Large intestine (tissue), 3 donors: ENCODE measurements around the gene ARID5B. TPM values are rescaled to one million over a fixed set of nuclear protein-coding genes. Genes with fewer than 3 reads are reported as not detected.
"Not testable (repeated sequence)": the region's sequence is repeated elsewhere in the genome, so short reads cannot be mapped to it uniquely, and the experiment has no call there.

ENCODE experiments used
- DNase-seq, 2 donors: peaks; one replicate each; pipeline versions ENCODE4 v3.0.0 to v3.0.0-alpha.2; 2013
- H3K27ac ChIP-seq: one replicate; pipeline ENCODE4 v1.5.1; 2013; ENCODE audit warnings: low read length
- H3K27me3 ChIP-seq: 2 replicates; pipeline ENCODE4 v1.6.1; 2013; ENCODE audit warnings: low read length; ENCODE audit not compliant: control insufficient read depth, insufficient read depth
- H3K36me3 ChIP-seq: 2 replicates; pipeline ENCODE4 v1.6.1; 2013; ENCODE audit warnings: low read length; ENCODE audit not compliant: control insufficient read depth, insufficient read depth
- H3K4me1 ChIP-seq: one replicate; pipeline ENCODE4 v1.6.1; 2013; ENCODE audit warnings: low read length; ENCODE audit not compliant: control insufficient read depth, insufficient read depth
- H3K4me3 ChIP-seq: one replicate; pipeline ENCODE4 v1.5.1; 2013; ENCODE audit warnings: low read length
- H3K9me3 ChIP-seq: one replicate; pipeline ENCODE4 v1.6.1; 2013; ENCODE audit warnings: mild to moderate bottlenecking, low read depth, low read length, moderate library complexity; ENCODE audit not compliant: control insufficient read depth
- WGBS: methylation state at CpG from one replicate; pipeline ENCODE4 v1.1.5; 2013; ENCODE audit warnings: low lambda C conversion rate; ENCODE audit not compliant: insufficient coverage; 5-methylcytosine and 5-hydroxymethylcytosine counted together
- polyA plus RNA-seq: library from polyadenylated mRNA; unstranded; fragments of 120-200 nt; gene quantifications from one replicate; pipeline ENCODE4 v1.2.1, GENCODE V29; 2013

ARID5B gene
- polyA plus RNA-seq, 1 donor, result 19.9 TPM

DNA sequence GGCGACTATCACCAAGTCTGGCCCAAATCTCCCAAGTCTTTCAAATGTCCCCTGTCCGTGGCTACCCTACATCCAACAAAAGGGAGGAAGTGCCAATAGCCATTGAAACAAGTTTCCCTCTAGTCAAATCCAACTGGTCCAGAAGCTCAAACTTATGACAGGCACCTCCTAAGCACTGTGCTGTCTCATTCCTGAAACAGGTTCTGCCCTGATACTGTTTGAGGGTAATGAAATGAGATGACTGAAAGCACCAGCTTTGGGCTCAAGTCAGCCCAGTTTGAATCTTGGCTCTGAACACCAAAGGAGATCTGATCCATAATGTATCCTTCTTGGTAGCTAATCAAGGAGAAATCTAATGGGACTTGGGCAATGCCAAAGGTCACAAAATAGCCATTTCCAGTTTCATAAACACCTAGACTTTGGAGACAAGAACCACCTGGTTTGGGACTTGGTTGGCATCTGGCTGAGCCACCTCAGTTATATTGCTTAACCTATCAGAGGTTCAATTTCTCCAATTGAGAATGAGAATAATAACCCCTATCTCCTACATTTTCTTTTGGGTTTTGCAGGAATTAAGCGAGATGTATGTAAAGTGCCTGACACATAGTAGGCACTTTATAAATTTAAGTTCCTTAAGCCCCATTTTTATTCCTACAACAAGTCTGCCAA is 34.7 kb upstream of the ARID5B start:
- Histone ChIP-seq H3K4me3 (no peak overlapping the region), H3K9me3 (no peaks in the 10 kb centered on the region)

GRCh38 chr10:61867374-61867773 is 34.1 kb upstream of the ARID5B start:
- H3K27me3 ChIP-seq, H3K4me3 ChIP-seq, H3K27ac ChIP-seq, H3K4me1 ChIP-seq, H3K36me3 ChIP-seq, DNase-seq, H3K9me3 ChIP-seq: not testable (repeated sequence)
- WGBS, result no CpG with 5 or more reads among the region's 22 CpGs

More for the DNA sequence above, 34.7 kb upstream of the ARID5B start:
- H3K36me3 ChIP-seq, result no peaks in the 10 kb centered on the region
- no peaks in the 10 kb centered on the region for H3K4me1 ChIP-seq
- WGBS, result no CpG with 5 or more reads among the region's 3 CpGs
- no peak for DNase-seq
- H3K27ac ChIP-seq, result no peak overlapping the region
- H3K27me3 ChIP-seq, result no peaks in the 10 kb centered on the region

DNA sequence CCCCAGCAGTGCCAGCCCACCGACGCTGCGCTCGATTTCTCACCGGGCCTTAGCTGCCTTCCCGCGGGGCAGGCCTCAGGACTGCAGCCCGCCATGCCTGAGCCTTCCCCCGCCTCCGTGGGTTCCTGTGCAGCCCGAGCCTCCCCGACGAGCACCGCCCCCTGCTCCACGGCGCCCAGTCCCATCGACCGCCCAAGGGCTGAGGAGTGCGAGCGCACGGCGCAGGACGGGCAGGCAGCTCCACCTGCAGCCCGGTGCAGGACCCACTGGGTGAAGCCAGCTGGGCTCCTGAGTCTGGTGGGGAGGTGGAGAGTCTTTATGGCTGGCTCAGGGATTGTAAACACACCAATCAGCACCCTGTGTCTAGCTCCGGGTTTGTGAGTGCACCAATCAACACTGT is 33.7 kb upstream of the ARID5B start:
- H3K4me3 ChIP-seq, H3K9me3 ChIP-seq, H3K4me1 ChIP-seq, H3K27me3 ChIP-seq, H3K36me3 ChIP-seq, DNase-seq, H3K27ac ChIP-seq: not testable (repeated sequence)
- no CpG with 5 or more reads among the region's 25 CpGs for WGBS

DNA sequence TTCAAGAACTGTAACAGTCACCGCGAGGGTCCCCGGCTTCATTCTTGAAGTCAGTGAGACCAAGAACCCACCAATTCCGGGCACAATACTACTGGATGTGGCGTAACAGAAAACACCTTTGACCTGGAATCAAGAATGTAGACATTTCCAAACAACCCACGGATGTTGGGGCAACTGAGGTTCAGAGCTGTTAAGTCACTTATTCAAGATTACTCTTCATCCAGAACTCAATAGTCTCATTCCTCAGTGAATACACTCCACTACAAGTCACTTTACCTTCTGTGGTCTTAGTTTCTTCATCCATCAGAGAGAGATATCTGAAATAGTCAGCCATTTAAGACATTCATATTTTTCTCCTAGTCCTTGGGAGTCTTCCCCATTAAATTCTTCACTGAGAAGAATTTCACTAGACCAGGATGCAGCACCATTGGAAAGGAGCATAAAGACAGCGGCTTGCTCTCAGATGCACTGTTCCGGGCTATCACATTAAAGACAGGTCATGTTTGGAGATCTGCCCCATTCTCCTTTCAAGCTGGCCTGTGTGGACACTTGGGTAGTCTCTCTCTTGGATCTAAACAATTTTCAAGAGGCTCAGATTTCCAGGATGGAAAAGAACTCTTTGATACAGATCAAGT is 32.3 kb upstream of the ARID5B start:
- no peaks in the 10 kb centered on the region for H3K4me1 ChIP-seq
- H3K27ac ChIP-seq, result no peak overlapping the region
- DNase-seq, result no peak
- no peaks in the 10 kb centered on the region for H3K9me3 ChIP-seq
- no peaks in the 10 kb centered on the region for H3K36me3 ChIP-seq
- 100% methylated on average over 4 of the region's 8 CpGs for WGBS
- no peak overlapping the region for H3K4me3 ChIP-seq
- no peaks in the 10 kb centered on the region for H3K27me3 ChIP-seq

GRCh38 chr10:61869774-61870525 is 31.5 kb upstream of the ARID5B start:
- WGBS, result 60% methylated on average over 1 of the region's 6 CpGs

DNA sequence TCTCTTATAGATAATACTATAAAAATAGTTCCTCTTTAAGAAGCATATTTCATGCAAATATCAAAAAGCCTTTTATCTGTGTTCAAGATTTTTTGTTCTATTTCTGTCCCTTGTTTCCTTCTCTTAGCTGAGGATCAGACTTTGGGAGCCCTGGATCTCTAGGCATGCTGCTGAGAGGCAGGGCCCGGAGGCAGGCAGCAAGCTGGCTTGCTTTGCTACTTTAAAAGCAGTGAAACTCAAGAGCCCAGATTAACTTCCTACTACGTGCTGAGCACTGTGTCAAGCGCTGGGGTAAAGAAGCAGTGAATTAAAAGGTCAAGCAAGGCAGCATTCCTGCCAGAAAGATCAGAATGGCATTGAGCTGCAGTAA is 31.0 kb upstream of the ARID5B start:
- Histone ChIP-seq H3K4me3 (no peak overlapping the region), H3K27ac (no peak overlapping the region), H3K27me3 (no peaks in the 10 kb centered on the region), H3K4me1 (no peaks in the 10 kb centered on the region), H3K9me3 (no peaks in the 10 kb centered on the region), H3K36me3 (no peaks in the 10 kb centered on the region)
- no CpG with 5 or more reads among the region's 3 CpGs for WGBS
- no peak for DNase-seq

More at GRCh38 chr10:61869774-61870525, 31.5 kb upstream of the ARID5B start:
- Histone ChIP-seq H3K36me3 (no peaks in the 10 kb centered on the region), H3K27ac (no peak overlapping the region), H3K4me1 (no peaks in the 10 kb centered on the region), H3K9me3 (no peaks in the 10 kb centered on the region), H3K27me3 (no peaks in the 10 kb centered on the region), H3K4me3 (no peak overlapping the region)
- DNase-seq, result no peak

GRCh38 chr10:61871487-61871886 is 30.0 kb upstream of the ARID5B start:
- no peak overlapping the region for H3K27ac ChIP-seq
- DNase-seq, result no peak
- no peaks in the 10 kb centered on the region for H3K4me1 ChIP-seq
- no CpG with 5 or more reads among the region's 6 CpGs for WGBS
- H3K27me3 ChIP-seq, result no peaks in the 10 kb centered on the region
- H3K4me3 ChIP-seq, result no peak overlapping the region
- H3K9me3 ChIP-seq, result no peaks in the 10 kb centered on the region
- H3K36me3 ChIP-seq, result no peaks in the 10 kb centered on the region

- H3K36me3 ChIP-seq, result no peaks in the 10 kb centered on the region
- H3K27ac ChIP-seq, result no peak overlapping the region
- 80% methylated on average over 2 of the region's 11 CpGs for WGBS
- H3K9me3 ChIP-seq, result no peaks in the 10 kb centered on the region
- H3K4me3 ChIP-seq, result no peak overlapping the region
- no peaks in the 10 kb centered on the region for H3K4me1 ChIP-seq
- H3K27me3 ChIP-seq, result no peaks in the 10 kb centered on the region
- DNase-seq, result no peak
These were observed 23.4 kb upstream of the ARID5B start for GRCh38 chr10:61877887-61878739.

- Histone ChIP-seq H3K27ac (no peak overlapping the region), H3K4me3 (no peak overlapping the region), H3K4me1 (no peaks in the 10 kb centered on the region), H3K36me3 (no peaks in the 10 kb centered on the region), H3K9me3 (no peaks in the 10 kb centered on the region), H3K27me3 (no peaks in the 10 kb centered on the region)
- DNase-seq, result no peak
These were observed 22.8 kb upstream of the ARID5B start for GRCh38 chr10:61878740-61879068.

DNA sequence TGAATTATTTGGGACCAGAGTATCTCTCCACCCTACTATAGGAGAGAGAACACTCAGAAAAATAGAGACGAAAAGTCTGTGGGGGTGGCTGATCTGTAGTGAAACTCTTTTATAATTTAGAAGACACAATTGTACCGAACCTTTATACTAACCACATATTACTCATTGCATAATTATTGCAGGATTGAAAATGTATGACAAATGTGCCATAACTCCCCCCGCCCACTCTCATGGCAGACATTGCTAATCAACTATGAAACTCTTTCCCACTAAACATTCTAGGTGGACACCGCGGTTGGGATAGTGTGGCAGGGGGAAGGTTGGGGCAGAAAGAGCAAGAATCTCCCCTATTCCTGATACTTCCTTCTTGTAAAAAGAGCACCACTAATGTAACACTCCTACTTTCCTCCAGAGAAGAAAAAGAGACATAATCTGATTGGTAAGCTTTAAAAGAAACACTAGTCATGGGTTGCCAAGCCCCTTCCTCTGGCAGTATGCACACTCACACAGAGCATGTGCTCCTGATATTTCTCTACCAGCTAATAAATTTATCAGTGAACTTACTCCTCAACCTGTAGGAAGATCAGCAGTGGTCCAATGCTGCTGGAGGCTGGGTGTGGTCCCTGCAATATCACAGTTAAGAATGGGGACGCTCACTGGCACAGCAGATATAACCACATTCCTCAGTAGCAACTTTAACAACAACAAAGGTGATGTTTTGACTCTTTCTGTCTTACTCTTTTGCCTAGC is 18.7 kb upstream of the ARID5B start:
- DNase-seq, result no peak
- H3K27ac ChIP-seq, result no peak overlapping the region
- WGBS, result no CpG with 5 or more reads among the region's 6 CpGs

More for the DNA sequence above, 18.7 kb upstream of the ARID5B start:
- Histone ChIP-seq H3K9me3 (no peaks in the 10 kb centered on the region), H3K4me3 (no peak overlapping the region), H3K36me3 (no peaks in the 10 kb centered on the region), H3K4me1 (no peaks in the 10 kb centered on the region), H3K27me3 (no peaks in the 10 kb centered on the region)
